H1 (cell line): ENCODE results near the gene MACF1.

Experiments used
- EGR1 ChIP-seq: IDR thresholded peaks from 2 replicates; pipeline ENCODE4 v1.6.1; 2011; ENCODE audit warnings: low read depth, low read length, borderline replicate concordance
- EZH2 ChIP-seq: fragments of 200-600 bp; sonication (generic); IDR thresholded peaks from 2 replicates; pipeline ENCODE4 v1.7.1; 2012; ENCODE audit warnings: low read depth, mild to moderate bottlenecking, moderate library complexity, low read length, inconsistent platforms; ENCODE audit not compliant: severe bottlenecking
- GABPA ChIP-seq: IDR thresholded peaks from 2 replicates; pipeline ENCODE4 v1.6.1; 2011; ENCODE audit warnings: mild to moderate bottlenecking, low read length, moderate library complexity, borderline replicate concordance; ENCODE audit not compliant: insufficient read depth
- SUZ12 ChIP-seq: fragments of 200-600 bp; sonication (generic); IDR thresholded peaks from 2 replicates; pipeline ENCODE4 v1.6.1; 2012; ENCODE audit warnings: mild to moderate bottlenecking, inconsistent platforms, low read length, moderate library complexity, mixed read lengths
- TF ChIP-seq, protein P1 (sequence below), 3 experiments: IDR thresholded peaks; 1 replicate in 2 of 3; 2 replicates in 1 of 3; pipeline versions ENCODE4 v1.5.1 to v1.6.1; 2011; ENCODE audit warnings: low read length in 3 of 3, mild to moderate bottlenecking in 3 of 3, inconsistent platforms in 2 of 3, low read depth in 1 of 3, moderate library complexity in 1 of 3; ENCODE audit not compliant: insufficient read depth in 1 of 3; ENCODE audit errors: control extremely low read depth in 1 of 3

DNA sequence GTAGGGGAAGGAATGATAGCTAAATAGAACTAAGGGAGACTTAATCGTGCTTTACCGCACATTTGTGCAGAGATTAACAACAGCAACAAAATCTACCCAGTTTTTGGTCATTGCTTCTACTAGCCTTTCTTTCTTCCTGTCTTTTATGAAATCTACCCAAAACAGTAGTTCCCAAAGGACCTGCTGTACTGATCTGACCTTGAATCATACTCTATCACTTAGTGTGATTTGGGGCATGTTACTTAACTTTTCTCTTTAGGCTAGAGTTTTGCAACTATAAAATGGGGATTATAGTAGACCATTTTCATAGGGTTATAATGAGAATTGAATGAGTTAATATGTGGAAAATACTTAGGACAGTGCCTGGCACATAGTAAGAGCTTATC is 30.5 kb upstream of the MACF1 start:
- TF ChIP-seq GABPA (no peak), EGR1 (no peak), SUZ12 (no peak), EZH2 (no peak)
- TF ChIP-seq, protein P1, sequence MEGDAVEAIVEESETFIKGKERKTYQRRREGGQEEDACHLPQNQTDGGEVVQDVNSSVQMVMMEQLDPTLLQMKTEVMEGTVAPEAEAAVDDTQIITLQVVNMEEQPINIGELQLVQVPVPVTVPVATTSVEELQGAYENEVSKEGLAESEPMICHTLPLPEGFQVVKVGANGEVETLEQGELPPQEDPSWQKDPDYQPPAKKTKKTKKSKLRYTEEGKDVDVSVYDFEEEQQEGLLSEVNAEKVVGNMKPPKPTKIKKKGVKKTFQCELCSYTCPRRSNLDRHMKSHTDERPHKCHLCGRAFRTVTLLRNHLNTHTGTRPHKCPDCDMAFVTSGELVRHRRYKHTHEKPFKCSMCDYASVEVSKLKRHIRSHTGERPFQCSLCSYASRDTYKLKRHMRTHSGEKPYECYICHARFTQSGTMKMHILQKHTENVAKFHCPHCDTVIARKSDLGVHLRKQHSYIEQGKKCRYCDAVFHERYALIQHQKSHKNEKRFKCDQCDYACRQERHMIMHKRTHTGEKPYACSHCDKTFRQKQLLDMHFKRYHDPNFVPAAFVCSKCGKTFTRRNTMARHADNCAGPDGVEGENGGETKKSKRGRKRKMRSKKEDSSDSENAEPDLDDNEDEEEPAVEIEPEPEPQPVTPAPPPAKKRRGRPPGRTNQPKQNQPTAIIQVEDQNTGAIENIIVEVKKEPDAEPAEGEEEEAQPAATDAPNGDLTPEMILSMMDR (IDR thresholded peaks at IDR 0.05; ENCODE audit: control extremely low read depth in 1 of 3, insufficient read depth in 1 of 3, low read depth in 1 of 3, low read length in 3 of 3): no peak
